H9 (cell line): ENCODE measurements around the gene SLC4A9. TPM values are rescaled to one million over a fixed set of nuclear protein-coding genes. Genes with fewer than 3 reads are reported as not detected.

Experiments
- DNase-seq: peaks from one replicate; pipeline ENCODE4 v3.0.0-alpha.2; 2017
- H2AFZ ChIP-seq: one replicate; pipeline ENCODE4 v1.6.1; 2013; ENCODE audit warnings: mild to moderate bottlenecking, low read length, control low read depth, moderate library complexity
- H2AK5ac ChIP-seq: 2 replicates; pipeline ENCODE4 v1.6.1; 2013; ENCODE audit warnings: low read length, control low read depth, mixed read lengths; ENCODE audit not compliant: insufficient read length
- H2BK120ac ChIP-seq: one replicate; pipeline ENCODE4 v1.6.1; 2013; ENCODE audit warnings: low read depth, mild to moderate bottlenecking, low read length, control low read depth, inconsistent platforms; ENCODE audit not compliant: poor library complexity, severe bottlenecking
- H2BK12ac ChIP-seq: 2 replicates; pipeline ENCODE4 v1.6.1; 2013; ENCODE audit warnings: low read length, control low read depth, mixed read lengths, low read depth; ENCODE audit not compliant: insufficient read length
- H2BK15ac ChIP-seq: 2 replicates; pipeline ENCODE4 v1.6.1; 2013; ENCODE audit warnings: low read depth, low read length, control low read depth
- H2BK20ac ChIP-seq: one replicate; pipeline ENCODE4 v1.6.1; 2013; ENCODE audit warnings: low read depth, mild to moderate bottlenecking, low read length, control low read depth, inconsistent platforms; ENCODE audit not compliant: poor library complexity, severe bottlenecking
- H2BK5ac ChIP-seq: 2 replicates; pipeline ENCODE4 v1.6.1; 2013; ENCODE audit warnings: low read length, control low read depth, mixed read lengths; ENCODE audit not compliant: insufficient read length
- H3K14ac ChIP-seq: 2 replicates; pipeline ENCODE4 v1.6.1; 2013; ENCODE audit warnings: low read length, control low read depth; ENCODE audit not compliant: insufficient read depth
- H3K18ac ChIP-seq: 2 replicates; pipeline ENCODE4 v1.6.1; 2013; ENCODE audit warnings: low read depth, mild to moderate bottlenecking, mixed read lengths, low read length, control low read depth; ENCODE audit not compliant: insufficient read length
- H3K23ac ChIP-seq: 2 replicates; pipeline ENCODE4 v1.6.1; 2013; ENCODE audit warnings: low read length, control low read depth, mixed read lengths, low read depth; ENCODE audit not compliant: insufficient read length
- H3K23me2 ChIP-seq: 2 replicates; pipeline ENCODE4 v1.6.1; 2013; ENCODE audit warnings: low read depth, mild to moderate bottlenecking, mixed read lengths, low read length, control low read depth; ENCODE audit not compliant: insufficient read length, poor library complexity, severe bottlenecking
- H3K27ac ChIP-seq: 2 replicates; pipeline ENCODE4 v1.5.1; 2013; ENCODE audit warnings: low read length, control low read depth, mixed read lengths, low read depth; ENCODE audit not compliant: insufficient read length
- H3K27me3 ChIP-seq: 2 replicates; pipeline ENCODE4 v1.6.1; 2013; ENCODE audit warnings: low read length, control low read depth, inconsistent platforms; ENCODE audit not compliant: insufficient read depth
- H3K4ac ChIP-seq: 2 replicates; pipeline ENCODE4 v1.6.1; 2013; ENCODE audit warnings: low read depth, mild to moderate bottlenecking, control low read depth, inconsistent platforms, low read length, moderate library complexity
- H3K4me1 ChIP-seq: 2 replicates; pipeline ENCODE4 v1.6.1; 2013; ENCODE audit warnings: low read length, control low read depth, inconsistent platforms; ENCODE audit not compliant: insufficient read depth
- H3K4me2 ChIP-seq: 2 replicates; pipeline ENCODE4 v1.6.1; 2013; ENCODE audit warnings: low read length, control low read depth, mixed read lengths; ENCODE audit not compliant: insufficient read length, insufficient read depth
- H3K56ac ChIP-seq: 2 replicates; pipeline ENCODE4 v1.6.1; 2013; ENCODE audit warnings: low read depth, mild to moderate bottlenecking, mixed read lengths, low read length, control low read depth; ENCODE audit not compliant: insufficient read length
- H3K79me1 ChIP-seq: 2 replicates; pipeline ENCODE4 v1.6.1; 2013; ENCODE audit warnings: low read depth, mild to moderate bottlenecking, moderate library complexity, low read length, control low read depth, inconsistent platforms; ENCODE audit not compliant: insufficient read depth, poor library complexity, severe bottlenecking
- H3K79me2 ChIP-seq: 2 replicates; pipeline ENCODE4 v1.6.1; 2013; ENCODE audit warnings: low read length, control low read depth, inconsistent platforms; ENCODE audit not compliant: insufficient read depth
- H3K9ac ChIP-seq: 2 replicates; pipeline ENCODE4 v1.6.1; 2013; ENCODE audit warnings: low read length, control low read depth, mixed read lengths; ENCODE audit not compliant: insufficient read length; ENCODE audit errors: extremely low read depth
- H3K9me3 ChIP-seq: one replicate; pipeline ENCODE4 v1.6.1; 2013; ENCODE audit warnings: low read depth, low read length, inconsistent platforms; ENCODE audit not compliant: control insufficient read depth
- H3T11ph ChIP-seq: one replicate; pipeline ENCODE4 v1.6.1; 2013; ENCODE audit warnings: mild to moderate bottlenecking, low read length, control low read depth, inconsistent platforms
- H4K20me1 ChIP-seq: one replicate; pipeline ENCODE4 v1.6.1; 2013; ENCODE audit not compliant: control insufficient read depth, insufficient read length, insufficient read depth
- H4K5ac ChIP-seq: 2 replicates; pipeline ENCODE4 v1.6.1; 2013; ENCODE audit warnings: low read depth, mild to moderate bottlenecking, mixed read lengths, low read length, control low read depth; ENCODE audit not compliant: insufficient read length
- H4K8ac ChIP-seq: replicated peaks from 2 replicates; pipeline ENCODE4 v1.6.1; 2013; ENCODE audit warnings: low read length, control low read depth, mixed read lengths, low read depth; ENCODE audit not compliant: insufficient read length
- H4K91ac ChIP-seq: 2 replicates; pipeline ENCODE4 v1.6.1; 2013; ENCODE audit warnings: low read depth, mild to moderate bottlenecking, moderate library complexity, mixed read lengths, low read length, control low read depth; ENCODE audit not compliant: insufficient read length
- H3K27ac Mint-ChIP-seq, 3 experiments: 2 replicates in 2 of 3; 3 replicates in 1 of 3; pipeline ENCODE4 v1.8.0; 2020 to 2021; ENCODE audit warnings: mixed read lengths in 3 of 3, mild to moderate bottlenecking in 1 of 3, moderate library complexity in 1 of 3
- H3K27me3 Mint-ChIP-seq: 2 replicates; pipeline ENCODE4 v1.8.0; 2021; ENCODE audit warnings: low read depth, mild to moderate bottlenecking, moderate library complexity, mixed read lengths
- H3K36me3 Mint-ChIP-seq, 3 experiments: 2 replicates in 2 of 3; 3 replicates in 1 of 3; pipeline ENCODE4 v1.8.0; 2020 to 2021; ENCODE audit warnings: low read depth in 3 of 3, mixed read lengths in 3 of 3; ENCODE audit not compliant: insufficient read depth in 1 of 3
- H3K4me1 Mint-ChIP-seq, 2 experiments: 2 replicates each; pipeline ENCODE4 v1.8.0; 2020; ENCODE audit warnings: mixed read lengths in 2 of 2
- H3K4me3 Mint-ChIP-seq, 2 experiments: 2 replicates in 1 of 2; 3 replicates in 1 of 2; pipeline ENCODE4 v1.8.0; 2020 to 2021; ENCODE audit warnings: mild to moderate bottlenecking in 2 of 2, mixed read lengths in 2 of 2, moderate library complexity in 1 of 2
- H3K9me3 Mint-ChIP-seq, 2 experiments: 2 replicates in 1 of 2; 3 replicates in 1 of 2; pipeline ENCODE4 v1.8.0; 2020; ENCODE audit warnings: mild to moderate bottlenecking in 2 of 2, mixed read lengths in 2 of 2, moderate library complexity in 1 of 2
- WGBS: extraction: QIAGEN DNeasy Blood & Tissue Kit; methylation state at CpG from one replicate; pipeline ENCODE4 v1.1.7; 2013; ENCODE audit warnings: missing lambda C conversion rate, low lambda C conversion rate, mixed read lengths; ENCODE audit not compliant: insufficient read length; ENCODE audit errors: extremely low coverage; 5-methylcytosine and 5-hydroxymethylcytosine counted together
- total RNA-seq: library from RNA; stranded (reverse); gene quantifications from 2 replicates; pipeline ENCODE4 v1.2.1, GENCODE V29; 2021
- TF ChIP-seq, protein P1 (sequence below): fragments of 200-600 bp; sonication (generic); conservative IDR thresholded peaks from 3 replicates; pipeline ENCODE4 v1.8.0; 2021; ENCODE audit warnings: antibody characterized with exemption, mild to moderate bottlenecking

SLC4A9 gene
- total RNA-seq, 1 experiment from 2014 or later: 0.07 TPM

- no peak overlapping the region for H4K91ac ChIP-seq
- H3K4ac ChIP-seq: no peak overlapping the region
- no peak overlapping the region for H3K14ac ChIP-seq
- H3T11ph ChIP-seq: no peak overlapping the region
- Mint-ChIP-seq H3K9me3 (no peaks in the 10 kb centered on the region), H3K4me3 (peak overlapping the region in 1 of 2 experiments; percentile 19; a peak in 1 of 5 replicates), H3K36me3 (no peaks in the 10 kb centered on the region; a peak in 1 of 7 replicates), H3K27ac (no peak overlapping the region; a peak in 1 of 7 replicates), H3K4me1 (peaks cover 19 to 27% of the 10 kb centered on the region in 2 experiments), H3K27me3 (peaks cover 22% of the 10 kb centered on the region)
- no peak overlapping the region for H2BK12ac ChIP-seq
- no peak overlapping the region for H2AFZ ChIP-seq
- H4K20me1 ChIP-seq: no peaks in the 10 kb centered on the region
- no peak overlapping the region for H3K18ac ChIP-seq
- H2BK5ac ChIP-seq: no peak overlapping the region
- no peak for DNase-seq
- H3K23ac ChIP-seq: no peak overlapping the region
- WGBS: no CpG with 5 or more reads among the region's 4 CpGs
- no peak overlapping the region for H2BK20ac ChIP-seq
- no peak overlapping the region for H2BK15ac ChIP-seq
- H3K27me3 ChIP-seq: peaks cover 3% of the 10 kb centered on the region; the same call in 1 of the 2 replicates
- no peaks in the 10 kb centered on the region for H3K79me1 ChIP-seq
- H3K79me2 ChIP-seq: no peaks in the 10 kb centered on the region
- H3K27ac ChIP-seq: no peak overlapping the region
- no peak overlapping the region for H3K56ac ChIP-seq
- H4K5ac ChIP-seq: no peak overlapping the region
- H3K23me2 ChIP-seq: peaks cover 11% of the 10 kb centered on the region
- H3K4me2 ChIP-seq: no peak overlapping the region
- H3K4me1 ChIP-seq: no peaks in the 10 kb centered on the region; the same call in 1 of the 2 replicates
- TF ChIP-seq, protein P1, sequence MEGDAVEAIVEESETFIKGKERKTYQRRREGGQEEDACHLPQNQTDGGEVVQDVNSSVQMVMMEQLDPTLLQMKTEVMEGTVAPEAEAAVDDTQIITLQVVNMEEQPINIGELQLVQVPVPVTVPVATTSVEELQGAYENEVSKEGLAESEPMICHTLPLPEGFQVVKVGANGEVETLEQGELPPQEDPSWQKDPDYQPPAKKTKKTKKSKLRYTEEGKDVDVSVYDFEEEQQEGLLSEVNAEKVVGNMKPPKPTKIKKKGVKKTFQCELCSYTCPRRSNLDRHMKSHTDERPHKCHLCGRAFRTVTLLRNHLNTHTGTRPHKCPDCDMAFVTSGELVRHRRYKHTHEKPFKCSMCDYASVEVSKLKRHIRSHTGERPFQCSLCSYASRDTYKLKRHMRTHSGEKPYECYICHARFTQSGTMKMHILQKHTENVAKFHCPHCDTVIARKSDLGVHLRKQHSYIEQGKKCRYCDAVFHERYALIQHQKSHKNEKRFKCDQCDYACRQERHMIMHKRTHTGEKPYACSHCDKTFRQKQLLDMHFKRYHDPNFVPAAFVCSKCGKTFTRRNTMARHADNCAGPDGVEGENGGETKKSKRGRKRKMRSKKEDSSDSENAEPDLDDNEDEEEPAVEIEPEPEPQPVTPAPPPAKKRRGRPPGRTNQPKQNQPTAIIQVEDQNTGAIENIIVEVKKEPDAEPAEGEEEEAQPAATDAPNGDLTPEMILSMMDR: no peak
- no peak overlapping the region for H4K8ac ChIP-seq
- H3K9me3 ChIP-seq: no peaks in the 10 kb centered on the region
- no peak overlapping the region for H2AK5ac ChIP-seq
- H2BK120ac ChIP-seq: no peak overlapping the region
- H3K9ac ChIP-seq: no peak overlapping the region
Observed at GRCh38 chr5:140348104-140348503, 11.9 kb upstream of the SLC4A9 start.
